HG03565 (cell line): Measurements from ENCODE around the gene S100A5.

Source experiments
- ATAC-seq: cut with Tn5 transposase; IDR thresholded peaks from one replicate; pipeline ENCODE4 v1.9.1; 2021; ENCODE audit warnings: mild to moderate bottlenecking, moderate library complexity; ENCODE audit not compliant: unreplicated experiment

Gene S100A5

GRCh38 chr1:153548722-153549688 lies 8.3 kb upstream of the S100A5 start, which contains the start of gene S100A3:
S100A3 (minus strand) TSS chr1:153549258; CDS start chr1:153548485, 773 bp downstream.
- no peak for ATAC-seq

- ATAC-seq: no peak
Measured at GRCh38 chr1:153547560-153548551, 7.1 kb upstream of the S100A5 start.

- no peak for ATAC-seq
Measured at GRCh38 chr1:153546796-153547559, 6.2 kb upstream of the S100A5 start.

- no peak for ATAC-seq
Measured at GRCh38 chr1:153546371-153546770, 5.6 kb upstream of the S100A5 start.

GRCh38 chr1:153545067-153546055 lies 4.6 kb upstream of the S100A5 start, which contains the start of gene S100A4:
S100A4 (minus strand) TSS chr1:153545806; CDS start chr1:153544794, 1,012 bp downstream.
- no peak for ATAC-seq

- ATAC-seq: no peak
Measured at GRCh38 chr1:153544453-153545066, 3.8 kb upstream of the S100A5 start.

DNA sequence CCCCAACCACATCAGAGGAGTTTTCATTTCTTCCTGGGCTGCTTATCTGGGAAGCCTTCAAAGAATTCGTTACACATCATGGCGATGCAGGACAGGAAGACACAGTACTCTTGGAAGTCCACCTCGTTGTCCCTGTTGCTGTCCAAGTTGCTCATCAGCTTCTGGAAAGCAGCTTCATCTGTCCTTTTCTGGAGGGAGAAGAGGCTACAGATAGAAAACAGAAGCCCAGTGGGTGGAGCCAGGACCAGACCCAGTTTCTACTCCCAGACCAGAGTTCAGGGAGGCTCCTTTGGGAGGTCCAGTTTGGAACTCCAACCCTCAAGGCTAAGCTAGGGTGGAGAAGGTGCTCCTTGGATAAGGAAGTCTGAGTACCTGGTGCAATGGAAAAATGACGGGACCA lies 3.0 kb upstream of the S100A5 start:
- ATAC-seq: no peak

- no peak for ATAC-seq
Measured at GRCh38 chr1:153542956-153543711, 2.4 kb upstream of the S100A5 start.

GRCh38 chr1:153541641-153542590 lies 1.2 kb upstream of the S100A5 start:
- no peak for ATAC-seq

GRCh38 chr1:153539395-153540093 lies 1.2 kb downstream of the S100A5 start:
- ATAC-seq: no peak

GRCh38 chr1:153538315-153538821 lies 2.4 kb downstream of the S100A5 start:
- ATAC-seq: no peak

DNA sequence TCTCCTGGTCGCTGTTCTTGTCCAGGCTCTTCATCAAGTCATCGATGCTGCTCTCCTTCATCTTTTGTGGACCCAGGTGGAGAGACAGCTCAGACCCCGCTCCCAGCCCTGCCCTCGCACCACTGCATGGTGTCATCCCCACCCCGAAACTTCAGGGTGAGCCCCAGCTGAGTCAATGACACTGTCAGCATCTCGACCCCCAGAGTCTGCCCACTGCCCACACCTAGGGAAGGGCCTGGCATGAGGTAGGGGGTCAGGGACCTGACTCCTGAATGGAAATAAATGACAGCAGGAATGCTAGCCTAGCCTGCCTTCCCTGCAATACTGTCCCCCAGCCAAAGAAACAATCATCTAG lies 3.4 kb downstream of the S100A5 start:
- ATAC-seq: no peak

GRCh38 chr1:153536671-153537375 lies 3.9 kb downstream of the S100A5 start:
- ATAC-seq: no peak

- no peak for ATAC-seq
Measured at GRCh38 chr1:153536012-153536670, 4.6 kb downstream of the S100A5 start.
